Keratinocyte (primary cell): ENCODE data around the gene SEC14L3.

Experiments
- CTCF ChIP-seq, 3 experiments: IDR thresholded peaks in 1 of 3; conservative IDR thresholded peaks in 1 of 3; optimal IDR thresholded peaks in 1 of 3; 2 replicates in 2 of 3; 3 replicates in 1 of 3; pipeline versions ENCODE3 to v1.5.1; 2011; ENCODE audit warnings: low read length in 3 of 3, mild to moderate bottlenecking in 3 of 3, moderate library complexity in 2 of 3, control low read depth in 1 of 3, inconsistent platforms in 1 of 3; ENCODE audit not compliant: insufficient read depth in 2 of 3; ENCODE audit errors: extremely low read depth in 1 of 3
- EZH2 ChIP-seq: IDR thresholded peaks from one replicate; pipeline ENCODE4 v1.6.1; 2012; ENCODE audit warnings: inconsistent platforms, mild to moderate bottlenecking, low read length, moderate library complexity

DNA sequence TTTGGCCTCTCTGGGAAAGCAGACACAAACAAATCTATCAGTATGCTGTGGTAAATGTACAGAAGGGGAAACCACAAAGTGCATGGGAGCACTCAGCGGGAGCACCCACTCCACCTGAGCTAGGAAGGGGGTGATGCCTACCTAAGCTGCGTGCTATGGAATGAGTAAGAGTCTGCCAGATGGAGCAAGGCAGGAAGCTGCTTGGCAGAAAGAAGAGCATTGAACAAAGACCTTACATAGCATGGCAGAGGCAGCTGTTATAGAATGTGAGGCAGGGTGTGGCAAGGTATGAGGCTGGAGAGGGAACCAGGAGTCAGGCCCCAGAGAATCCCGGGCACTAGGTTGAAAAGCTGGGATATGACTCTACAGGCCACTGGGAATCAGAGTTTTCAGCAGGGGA lies 60.0 kb downstream of the SEC14L3 start:
- TF ChIP-seq CTCF (optimal IDR thresholded peaks at IDR 0.05 in 1 of 3, IDR thresholded peaks at IDR 0.05 in 1 of 3, conservative IDR thresholded peaks at IDR 0.05 in 1 of 3; ENCODE audit: extremely low read depth in 1 of 3, insufficient read depth in 2 of 3, low read length in 3 of 3) (no peak), EZH2 (no peak)
